SK-N-SH (cell line): ENCODE data around the gene FXYD7. TPM values are rescaled to one million over a fixed set of nuclear protein-coding genes. Genes with fewer than 3 reads are reported as not detected.

Experiments used
- CTCF ChIA-PET: fragments of 300-600, 350-600 bp; formaldehyde crosslinking; extraction: SDS; loops from one replicate; lab custom pipeline; 2021; lab: Yijun Ruan, JAX
- POLR2A ChIA-PET: fragments of 350-600 bp; sonication (Branson Sonifier 250); formaldehyde crosslinking; extraction: SDS; loops from one replicate; lab custom pipeline; 2020; ENCODE audit warnings: antibody characterized with exemption, inconsistent platforms; lab: Yijun Ruan, JAX
- DNase-seq: peaks from one replicate; pipeline ENCODE4 v3.0.0; 2012
- H2AFZ ChIP-seq: fragments of 200-600 bp; sonication (generic); 2 replicates; pipeline ENCODE4 v1.8.1; 2016; ENCODE audit warnings: antibody characterized with exemption, mild to moderate bottlenecking, low read depth
- H3F3A ChIP-seq: fragments of 200-600 bp; sonication (generic); replicated peaks from 2 replicates; pipeline ENCODE3; 2016; ENCODE audit warnings: antibody characterized with exemption, mild to moderate bottlenecking; ENCODE audit not compliant: insufficient read depth
- H3K27ac ChIP-seq, 2 experiments: fragments of 200-500 bp in 1 of 2; fragments of 200-600 bp in 1 of 2; sonication (Bioruptor generic) in 1 of 2; sonication (generic), shearing (Covaris generic) in 1 of 2; 2 replicates each; pipeline versions ENCODE4 v1.5.1 to v1.6.1; 2014 to 2016; ENCODE audit warnings: low read depth in 2 of 2, inconsistent platforms in 1 of 2, low read length in 1 of 2, mild to moderate bottlenecking in 1 of 2, mixed read lengths in 1 of 2
- H3K27me3 ChIP-seq: fragments of 200-600 bp; sonication (generic), shearing (Covaris generic); 2 replicates; pipeline ENCODE4 v1.6.1; 2016; ENCODE audit warnings: mixed run types; ENCODE audit not compliant: insufficient read depth
- H3K36me3 ChIP-seq, 2 experiments: fragments of 200-500 bp in 1 of 2; fragments of 200-600 bp in 1 of 2; sonication (Bioruptor generic) in 1 of 2; sonication (generic) in 1 of 2; replicated peaks in 1 of 2; 2 replicates each; pipeline versions ENCODE3 to v1.5.1; 2014 to 2016; ENCODE audit warnings: low read length in 1 of 2, mild to moderate bottlenecking in 1 of 2; ENCODE audit not compliant: insufficient read depth in 2 of 2, control insufficient read depth in 1 of 2
- H3K4me1 ChIP-seq, 2 experiments: fragments of 200-500 bp in 1 of 2; fragments of 200-600 bp in 1 of 2; sonication (Bioruptor generic) in 1 of 2; sonication (generic), shearing (Covaris generic) in 1 of 2; 2 replicates each; pipeline versions ENCODE4 v1.5.1 to v1.6.1; 2014 to 2016; ENCODE audit warnings: low read depth in 1 of 2, low read length in 1 of 2, mixed run types in 1 of 2; ENCODE audit not compliant: insufficient read depth in 2 of 2, control insufficient read depth in 1 of 2
- H3K4me2 ChIP-seq: fragments of 200-600 bp; sonication (generic), shearing (Covaris generic); 2 replicates; pipeline ENCODE4 v1.6.1; 2017; ENCODE audit warnings: mixed run types
- H3K4me3 ChIP-seq, 2 experiments: fragments of 200-500 bp in 1 of 2; fragments of 200-600 bp in 1 of 2; sonication (Bioruptor generic) in 1 of 2; sonication (generic), shearing (Covaris generic) in 1 of 2; 2 replicates each; pipeline versions ENCODE4 v1.5.1 to v1.8.1; 2014 to 2016; ENCODE audit warnings: low read depth in 2 of 2, inconsistent platforms in 1 of 2, low read length in 1 of 2, mild to moderate bottlenecking in 1 of 2, mixed read lengths in 1 of 2, moderate library complexity in 1 of 2
- H3K79me2 ChIP-seq: fragments of 200-600 bp; sonication (generic); 2 replicates; pipeline ENCODE4 v1.8.1; 2017; ENCODE audit warnings: mild to moderate bottlenecking; ENCODE audit not compliant: insufficient read depth
- H3K9ac ChIP-seq: fragments of 200-600 bp; sonication (generic); 2 replicates; pipeline ENCODE4 v1.6.1; 2017; ENCODE audit warnings: mixed run types
- H3K9me2 ChIP-seq: fragments of 200-600 bp; sonication (generic); 2 replicates; pipeline ENCODE4 v1.6.1; 2017; ENCODE audit warnings: mixed run types
- H3K9me3 ChIP-seq: fragments of 200-600 bp; sonication (generic); 2 replicates; pipeline ENCODE4 v1.6.1; 2017; ENCODE audit warnings: mixed run types, mild to moderate bottlenecking, moderate library complexity
- H4K20me1 ChIP-seq: fragments of 200-600 bp; sonication (generic); 2 replicates; pipeline ENCODE4 v1.6.1; 2017; ENCODE audit warnings: mild to moderate bottlenecking, mixed run types; ENCODE audit not compliant: insufficient read depth
- CTCF ChIP-seq: fragments of 200-600 bp; sonication (generic); IDR thresholded peaks from 2 replicates; pipeline ENCODE4 v1.6.1; 2017; ENCODE audit warnings: antibody characterized with exemption, mild to moderate bottlenecking, moderate library complexity
- ELF1 ChIP-seq: IDR thresholded peaks from 2 replicates; pipeline ENCODE4 v1.4.0; 2012
- FOSL2 ChIP-seq: IDR thresholded peaks from 2 replicates; pipeline ENCODE4 v1.4.0; 2012; ENCODE audit warnings: low read depth, mild to moderate bottlenecking, moderate library complexity, borderline replicate concordance
- GABPA ChIP-seq: IDR thresholded peaks from 2 replicates; pipeline ENCODE4 v1.4.0; 2012; ENCODE audit warnings: low read depth, mild to moderate bottlenecking
- JUND ChIP-seq: IDR thresholded peaks from 2 replicates; pipeline ENCODE4 v1.4.0; 2012
- MEF2A ChIP-seq: IDR thresholded peaks from 2 replicates; pipeline ENCODE4 v1.4.0; 2012; ENCODE audit warnings: low read depth, borderline replicate concordance
- MXI1 ChIP-seq: IDR thresholded peaks from 2 replicates; pipeline ENCODE4 v1.6.1; 2012; ENCODE audit warnings: mild to moderate bottlenecking, low read depth, low read length, improper control_type of control experiment
- POLR2AphosphoS5 ChIP-seq: IDR thresholded peaks from 2 replicates; pipeline ENCODE4 v1.6.1; 2012; ENCODE audit warnings: low read depth, low read length
- RAD21 ChIP-seq: IDR thresholded peaks from 2 replicates; pipeline ENCODE4 v1.6.1; 2012; ENCODE audit warnings: mild to moderate bottlenecking, low read length
- RCOR1 ChIP-seq: fragments of 150-350 bp; IDR thresholded peaks from 2 replicates; pipeline ENCODE4 v1.6.1; 2017; ENCODE audit warnings: antibody characterized with exemption, low read length
- RXRA ChIP-seq: IDR thresholded peaks from 2 replicates; pipeline ENCODE4 v1.4.0; 2012; ENCODE audit warnings: low read depth, mild to moderate bottlenecking, borderline replicate concordance
- TAF1 ChIP-seq: IDR thresholded peaks from 2 replicates; pipeline ENCODE4 v1.6.1; 2012; ENCODE audit warnings: low read depth, mild to moderate bottlenecking, low read length, moderate library complexity, borderline replicate concordance
- TCF12 ChIP-seq: IDR thresholded peaks from 2 replicates; pipeline ENCODE4 v1.4.0; 2012
- TEAD4 ChIP-seq: IDR thresholded peaks from 2 replicates; pipeline ENCODE4 v1.4.0; 2012; ENCODE audit warnings: mild to moderate bottlenecking, borderline replicate concordance; ENCODE audit not compliant: insufficient read depth
- YY1 ChIP-seq: IDR thresholded peaks from 2 replicates; pipeline ENCODE4 v1.4.0; 2012; ENCODE audit warnings: low read depth, mild to moderate bottlenecking
- WGBS: methylation state at CpG from one replicate; pipeline ENCODE4 v1.1.6; 2017; ENCODE audit warnings: low lambda C conversion rate; 5-methylcytosine and 5-hydroxymethylcytosine counted together
- polyA plus RNA-seq, 3 experiments: library from polyadenylated mRNA; depleted of rRNA; stranded (reverse); fragments of >200 nt; gene quantifications; 2 replicates each; pipeline ENCODE4 v1.2.3, GENCODE V29; 2012
- TF ChIP-seq, protein P1 (sequence below): IDR thresholded peaks from 2 replicates; pipeline ENCODE4 v1.4.0; 2012; ENCODE audit warnings: low read depth, borderline replicate concordance
- TF ChIP-seq, protein P2 (sequence below): fragments of 150-350 bp; IDR thresholded peaks from 2 replicates; pipeline ENCODE4 v1.6.1; 2016; ENCODE audit warnings: mild to moderate bottlenecking, low read depth, low read length
- TF ChIP-seq, protein P3 (sequence below): IDR thresholded peaks from 2 replicates; pipeline ENCODE4 v1.4.0; 2012; ENCODE audit warnings: low read depth

FXYD7 gene
- polyA plus RNA-seq, 1 of the 3 experiments (the other 2 are of a cell fraction) = 0.44 TPM

GRCh38 chr19:35150445-35150844 lies 7.4 kb downstream of the FXYD7 start:
- Histone ChIP-seq H2AFZ (no peak overlapping the region), H4K20me1 (no peaks in the 10 kb centered on the region), H3K4me2 (no peak overlapping the region), H3F3A (peaks cover 4% of the 10 kb centered on the region), H3K9ac (no peak overlapping the region), H3K27me3 (no peaks in the 10 kb centered on the region; the same call in 1 of the 2 replicates), H3K79me2 (peaks cover 10% of the 10 kb centered on the region; the same call in 1 of the 2 replicates), H3K4me3 (no peak overlapping the region), H3K9me3 (no peaks in the 10 kb centered on the region), H3K9me2 (no peaks in the 10 kb centered on the region), H3K27ac (no peak overlapping the region), H3K36me3 (no peaks in the 10 kb centered on the region), H3K4me1 (peaks cover 0 to under 1% of the 10 kb centered on the region in 2 experiments; a peak in 2 of 4 replicates)
- POLR2A ChIA-PET = no interaction called here
- no peak for DNase-seq
- WGBS = 50% methylated on average over 2 of the region's 2 CpGs
- TF ChIP-seq TEAD4 (no peak), JUND (no peak), RCOR1 (no peak), CTCF (no peak), POLR2AphosphoS5 (no peak), MEF2A (no peak), YY1 (no peak), MXI1 (no peak), FOSL2 (no peak), RAD21 (no peak), RXRA (no peak)
- TF ChIP-seq, protein P1, sequence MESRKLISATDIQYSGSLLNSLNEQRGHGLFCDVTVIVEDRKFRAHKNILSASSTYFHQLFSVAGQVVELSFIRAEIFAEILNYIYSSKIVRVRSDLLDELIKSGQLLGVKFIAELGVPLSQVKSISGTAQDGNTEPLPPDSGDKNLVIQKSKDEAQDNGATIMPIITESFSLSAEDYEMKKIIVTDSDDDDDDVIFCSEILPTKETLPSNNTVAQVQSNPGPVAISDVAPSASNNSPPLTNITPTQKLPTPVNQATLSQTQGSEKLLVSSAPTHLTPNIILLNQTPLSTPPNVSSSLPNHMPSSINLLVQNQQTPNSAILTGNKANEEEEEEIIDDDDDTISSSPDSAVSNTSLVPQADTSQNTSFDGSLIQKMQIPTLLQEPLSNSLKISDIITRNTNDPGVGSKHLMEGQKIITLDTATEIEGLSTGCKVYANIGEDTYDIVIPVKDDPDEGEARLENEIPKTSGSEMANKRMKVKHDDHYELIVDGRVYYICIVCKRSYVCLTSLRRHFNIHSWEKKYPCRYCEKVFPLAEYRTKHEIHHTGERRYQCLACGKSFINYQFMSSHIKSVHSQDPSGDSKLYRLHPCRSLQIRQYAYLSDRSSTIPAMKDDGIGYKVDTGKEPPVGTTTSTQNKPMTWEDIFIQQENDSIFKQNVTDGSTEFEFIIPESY = no peak
- CTCF ChIA-PET = interaction anchor here (5.3 kb wide), 1 partner anchor 7 kb away, joined by 59 read pairs; the partner anchor contains the start of gene FXYD7

GRCh38 chr19:35151273-35152065 lies 8.4 kb downstream of the FXYD7 start:
- H3K4me2 ChIP-seq = no peak overlapping the region
- POLR2A ChIA-PET = no interaction called here
- H3K4me1 ChIP-seq = peaks cover 0 to 3% of the 10 kb centered on the region in 2 experiments; a peak in 2 of 4 replicates
- TF ChIP-seq, protein P2, sequence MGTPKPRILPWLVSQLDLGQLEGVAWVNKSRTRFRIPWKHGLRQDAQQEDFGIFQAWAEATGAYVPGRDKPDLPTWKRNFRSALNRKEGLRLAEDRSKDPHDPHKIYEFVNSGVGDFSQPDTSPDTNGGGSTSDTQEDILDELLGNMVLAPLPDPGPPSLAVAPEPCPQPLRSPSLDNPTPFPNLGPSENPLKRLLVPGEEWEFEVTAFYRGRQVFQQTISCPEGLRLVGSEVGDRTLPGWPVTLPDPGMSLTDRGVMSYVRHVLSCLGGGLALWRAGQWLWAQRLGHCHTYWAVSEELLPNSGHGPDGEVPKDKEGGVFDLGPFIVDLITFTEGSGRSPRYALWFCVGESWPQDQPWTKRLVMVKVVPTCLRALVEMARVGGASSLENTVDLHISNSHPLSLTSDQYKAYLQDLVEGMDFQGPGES = no peak
- TF ChIP-seq TAF1 (no peak), RXRA (no peak), FOSL2 (no peak), GABPA (no peak), TCF12 (no peak), MXI1 (no peak), JUND (no peak), ELF1 (no peak)
- TF ChIP-seq, protein P3, sequence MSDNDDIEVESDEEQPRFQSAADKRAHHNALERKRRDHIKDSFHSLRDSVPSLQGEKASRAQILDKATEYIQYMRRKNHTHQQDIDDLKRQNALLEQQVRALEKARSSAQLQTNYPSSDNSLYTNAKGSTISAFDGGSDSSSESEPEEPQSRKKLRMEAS = no peak
- TF ChIP-seq, protein P1 = no peak
- no peak overlapping the region for H3K9ac ChIP-seq
- H4K20me1 ChIP-seq = no peaks in the 10 kb centered on the region
- H3K4me3 ChIP-seq = no peak overlapping the region
- 75% methylated on average over 20 of the region's 20 CpGs for WGBS
- H3K27me3 ChIP-seq = no peaks in the 10 kb centered on the region
- peaks cover 4% of the 10 kb centered on the region for H3F3A ChIP-seq
- H3K9me2 ChIP-seq = no peaks in the 10 kb centered on the region
- CTCF ChIA-PET = interaction anchor here (1.4 to 5.3 kb wide), 4 partner anchors 8 to 85 kb away, joined by 3 to 59 read pairs (median 7); partner anchors contain the start of gene FXYD7
- H2AFZ ChIP-seq = no peak overlapping the region
- no peak overlapping the region for H3K27ac ChIP-seq
- peaks cover 19% of the 10 kb centered on the region for H3K79me2 ChIP-seq
- no peaks in the 10 kb centered on the region for H3K36me3 ChIP-seq
- DNase-seq = no peak
- no peaks in the 10 kb centered on the region for H3K9me3 ChIP-seq
